Urothelium cell line (cell line): ENCODE results near the gene KRTAP17-1.
A peak's percentile ranks its signal among the peaks of the same experiment; 100 is the strongest.
"Not testable (repeated sequence)": the region's sequence is repeated elsewhere in the genome, so short reads cannot be mapped to it uniquely, and the experiment has no call there.

ENCODE experiments used
- DNase-seq: peaks from one replicate; pipeline ENCODE4 v3.0.0; 2011; ENCODE audit warnings: low spot score, mixed read lengths
- FAIRE-seq: peaks from 2 replicates; lab custom pipeline; 2011; peaks lifted over from hg19 to GRCh38; lab: Jason Lieb, UNC

KRTAP17-1 gene

GRCh38 chr17:41315204-41315794 lies at the start of gene KRTAP17-1:
Gene KRTAP17-1, minus strand, starts transcription at chr17:41315710. Its CDS starts 60 bp downstream, at chr17:41315650.
- no peak for DNase-seq
- FAIRE-seq: no peak

DNA sequence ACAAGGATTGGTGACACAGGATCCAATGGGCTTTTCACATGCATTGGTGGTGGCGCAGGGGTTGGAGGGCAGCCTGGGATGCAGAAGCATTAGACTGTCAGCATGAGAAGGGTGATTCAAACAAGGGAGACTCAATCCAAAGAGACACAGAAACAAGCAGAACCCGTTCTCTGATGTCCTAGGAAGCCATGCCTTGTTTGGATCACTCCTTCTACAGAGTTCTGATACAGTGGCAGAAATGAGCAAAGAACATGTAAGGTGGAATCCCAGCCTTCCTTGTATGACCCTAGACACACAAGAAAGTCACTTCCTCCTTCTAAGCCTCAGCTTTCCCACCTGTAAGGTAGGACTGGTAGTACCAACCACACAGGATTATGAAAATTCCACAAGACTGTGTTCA lies 48.4 kb upstream of the KRTAP17-1 start:
- FAIRE-seq (no peak), DNase-seq (no peak)

DNA sequence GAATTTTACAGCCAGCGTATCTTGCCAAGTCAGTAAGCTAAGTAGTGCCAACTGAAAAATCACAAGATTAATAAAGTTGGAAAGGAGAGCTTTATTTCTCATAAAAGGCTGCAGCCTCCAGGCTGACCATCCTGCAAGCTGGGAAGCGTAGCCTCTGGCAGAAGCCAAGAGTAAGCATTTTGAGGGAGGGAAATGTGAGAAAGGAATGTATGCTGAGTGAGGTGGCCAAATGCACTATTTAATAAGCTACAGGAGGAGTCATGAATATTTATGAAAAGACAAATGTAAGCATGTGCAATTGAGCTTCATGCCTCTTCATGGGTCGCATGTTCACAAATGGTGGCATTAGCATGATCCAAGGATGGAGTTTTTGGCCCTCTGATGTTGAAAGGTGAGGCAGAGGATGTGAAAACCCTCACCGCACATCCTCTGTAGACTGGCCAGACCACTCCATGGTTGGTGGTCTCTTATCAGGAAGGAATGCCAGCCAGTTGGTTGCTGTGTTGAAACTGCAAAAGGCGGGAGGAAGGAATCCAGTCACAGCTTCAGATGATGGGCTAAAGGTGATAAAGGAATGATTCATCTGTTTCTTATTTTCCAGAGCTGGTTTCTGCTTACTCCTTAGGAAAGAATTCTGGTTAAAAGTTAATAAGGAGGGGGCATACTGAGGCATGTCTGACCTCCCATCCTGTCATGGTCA lies 44.9 kb upstream of the KRTAP17-1 start:
- DNase-seq (peak; percentile 72), FAIRE-seq (no peak)

DNA sequence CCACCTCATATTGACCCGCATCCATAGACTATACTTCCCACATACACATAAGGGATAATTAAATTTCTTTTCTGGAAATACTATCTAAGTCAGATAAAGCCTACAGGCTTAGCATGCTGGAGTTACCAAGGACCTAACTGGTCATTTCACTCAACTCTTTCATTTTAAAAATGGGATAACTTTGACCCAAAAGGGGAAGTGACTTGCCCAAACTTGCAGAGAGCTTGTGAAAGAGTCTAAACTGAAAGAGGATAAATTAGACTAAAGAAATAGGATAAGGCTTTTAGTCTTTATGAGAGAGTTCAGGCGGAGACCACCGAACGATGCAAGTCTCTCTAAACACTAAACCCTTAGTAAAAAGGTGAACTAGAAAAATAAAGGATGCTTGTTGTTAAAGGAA lies 39.0 kb upstream of the KRTAP17-1 start:
- no peak for DNase-seq
- no peak for FAIRE-seq

GRCh38 chr17:41352597-41353366 lies 37.3 kb upstream of the KRTAP17-1 start:
- DNase-seq: no peak
- FAIRE-seq: no peak

- DNase-seq (no peak), FAIRE-seq (no peak)
These were observed 35.7 kb upstream of the KRTAP17-1 start for GRCh38 chr17:41351177-41351576.

DNA sequence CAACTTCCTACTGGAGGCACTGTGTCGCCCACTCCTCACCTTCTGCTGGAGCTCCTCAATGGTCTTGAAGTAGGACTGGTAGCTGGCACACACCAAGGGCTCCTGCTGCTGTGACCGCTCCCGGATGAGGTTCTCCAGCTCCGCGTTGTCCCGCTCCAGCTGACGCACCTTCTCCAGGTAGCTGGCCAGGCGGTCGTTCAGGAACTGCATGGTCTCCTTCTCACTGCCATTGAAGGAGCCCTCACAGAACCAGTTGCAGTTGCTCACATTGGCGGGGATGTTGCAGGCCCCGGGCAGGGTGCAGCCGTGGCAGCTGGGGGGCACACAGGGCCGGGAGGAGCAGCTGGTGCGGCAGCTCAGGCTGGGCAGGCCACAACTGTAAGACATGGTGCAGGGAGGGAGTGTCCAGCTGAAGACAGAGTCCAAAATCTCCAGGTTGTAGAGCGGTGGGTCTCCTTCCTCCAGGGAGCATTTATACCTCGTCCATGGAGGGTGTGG lies 34.9 kb upstream of the KRTAP17-1 start, which contains the start of gene KRT33A:
Gene KRT33A (minus strand): TSS at position 448 of the 498 bp plus-strand sequence. CDS start 61 bp downstream, at position 387.
- not testable (repeated sequence) for FAIRE-seq, DNase-seq

DNA sequence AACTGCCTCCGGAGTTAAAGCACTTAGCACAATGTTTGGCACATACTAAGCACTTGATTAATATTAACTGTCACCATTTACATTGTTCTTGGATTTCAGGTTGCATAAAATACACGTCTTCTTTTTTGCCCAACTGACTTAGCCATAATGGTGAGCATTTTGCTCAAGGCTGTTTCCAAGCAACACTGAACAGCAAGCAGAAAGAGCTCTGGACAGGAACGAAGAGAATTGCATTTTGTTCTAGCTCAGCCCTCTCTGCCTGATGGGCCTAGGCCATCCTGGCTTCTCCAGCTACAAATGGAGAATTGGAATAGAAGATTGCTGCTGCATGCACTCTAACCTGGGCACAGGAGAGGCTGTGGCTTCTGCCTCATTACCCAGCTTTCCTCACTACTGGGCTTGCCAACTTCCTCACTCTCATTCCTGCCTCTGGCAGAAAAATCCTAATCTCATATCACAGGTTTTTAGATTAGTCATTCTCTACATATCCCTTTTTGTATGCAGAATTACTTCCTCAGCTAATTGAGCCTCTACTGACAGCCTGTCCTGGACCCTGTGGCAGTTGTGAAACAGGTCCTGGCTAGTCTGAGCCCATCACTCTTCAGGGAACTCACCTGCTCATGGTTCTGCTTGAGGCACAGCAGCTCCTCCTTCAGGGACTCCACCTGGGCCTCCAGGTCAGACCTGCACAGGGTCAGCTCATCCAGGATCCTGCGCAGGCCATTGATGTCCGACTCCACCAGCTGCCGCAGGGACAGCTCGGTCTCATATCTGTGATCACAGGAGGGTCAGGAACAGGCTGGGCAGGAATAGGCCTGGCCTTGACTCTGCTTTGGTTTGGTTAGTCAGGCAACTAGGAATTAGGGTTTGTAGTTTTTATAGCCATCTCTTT lies 32.6 kb upstream of the KRTAP17-1 start:
- FAIRE-seq (no peak), DNase-seq (no peak)

GRCh38 chr17:41346421-41346820 lies 30.9 kb upstream of the KRTAP17-1 start:
- not testable (repeated sequence) for FAIRE-seq, DNase-seq

DNA sequence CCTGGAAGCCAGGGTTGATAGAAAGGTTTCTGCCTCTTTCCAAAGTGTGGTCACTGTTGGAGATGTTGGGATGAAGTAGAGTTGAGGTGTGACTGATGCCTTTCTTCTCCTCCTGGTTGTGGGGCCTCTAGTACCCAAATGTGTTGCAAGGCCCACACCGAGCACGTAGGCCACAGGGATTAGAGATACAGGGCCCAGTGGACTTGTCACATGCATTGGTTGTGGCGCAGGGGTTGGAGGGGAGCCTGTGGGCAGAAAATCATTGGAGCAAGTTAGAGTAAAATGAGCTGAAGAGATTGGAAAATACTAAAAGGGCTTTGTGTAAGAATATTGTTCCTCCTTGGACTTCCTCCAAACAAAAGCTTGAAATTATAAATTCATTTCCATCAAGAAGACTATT lies 30.5 kb upstream of the KRTAP17-1 start:
- FAIRE-seq: no peak
- DNase-seq: no peak

DNA sequence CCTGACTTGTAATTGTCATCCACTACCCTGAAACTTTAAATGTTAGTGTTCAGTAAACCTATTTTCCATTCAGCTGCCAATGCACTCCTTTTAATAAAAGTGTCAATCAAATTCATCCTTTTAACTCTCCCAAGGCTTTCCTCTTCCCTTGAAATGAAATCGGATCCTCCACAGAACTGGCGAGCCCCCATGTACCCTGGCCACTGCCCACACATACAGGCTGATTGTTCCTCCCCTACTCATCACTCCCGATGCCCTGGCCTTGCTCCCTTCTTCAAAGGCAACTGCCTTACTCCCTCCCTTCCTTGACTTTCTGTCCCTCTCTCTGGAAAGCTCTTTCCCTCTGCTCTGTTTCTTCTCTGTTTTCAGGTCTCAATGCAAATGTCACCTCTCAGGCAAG lies 27.5 kb upstream of the KRTAP17-1 start:
- FAIRE-seq: no peak
- no peak for DNase-seq

- no peak for DNase-seq
- FAIRE-seq: no peak
These were observed 25.7 kb upstream of the KRTAP17-1 start for GRCh38 chr17:41340934-41341861.

- FAIRE-seq (no peak), DNase-seq (no peak)
These were observed 25.0 kb upstream of the KRTAP17-1 start for GRCh38 chr17:41340494-41340893.

- no peak for FAIRE-seq
- DNase-seq: no peak
These were observed 24.2 kb upstream of the KRTAP17-1 start for GRCh38 chr17:41339571-41340172.

DNA sequence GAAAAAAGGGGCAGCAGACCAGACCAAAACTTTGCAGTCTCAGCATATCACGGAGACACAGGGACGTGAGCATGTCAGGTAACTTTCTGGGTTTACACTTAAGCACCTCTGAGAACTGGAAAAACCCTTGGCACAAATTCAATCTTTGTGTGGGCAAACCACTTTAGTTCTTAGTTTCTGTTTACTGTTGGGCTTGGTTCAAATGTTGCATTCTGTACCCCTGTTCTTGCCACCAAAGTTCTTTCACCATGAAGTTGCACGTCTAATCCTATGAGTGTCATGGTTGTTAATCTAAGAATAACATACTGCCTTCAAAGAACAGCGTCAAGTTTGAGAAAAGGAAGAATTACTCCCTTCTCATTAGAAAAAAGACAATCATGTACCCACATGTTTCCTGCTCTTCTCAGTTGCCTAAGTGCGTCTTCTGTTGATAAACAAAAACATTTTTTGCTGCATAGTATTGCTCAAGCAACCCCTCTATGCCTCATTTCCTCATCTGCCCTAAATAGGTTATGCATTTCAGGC lies 23.5 kb upstream of the KRTAP17-1 start:
- FAIRE-seq (no peak), DNase-seq (no peak)

GRCh38 chr17:41335747-41336146 lies 20.2 kb upstream of the KRTAP17-1 start:
- FAIRE-seq (no peak), DNase-seq (no peak)

DNA sequence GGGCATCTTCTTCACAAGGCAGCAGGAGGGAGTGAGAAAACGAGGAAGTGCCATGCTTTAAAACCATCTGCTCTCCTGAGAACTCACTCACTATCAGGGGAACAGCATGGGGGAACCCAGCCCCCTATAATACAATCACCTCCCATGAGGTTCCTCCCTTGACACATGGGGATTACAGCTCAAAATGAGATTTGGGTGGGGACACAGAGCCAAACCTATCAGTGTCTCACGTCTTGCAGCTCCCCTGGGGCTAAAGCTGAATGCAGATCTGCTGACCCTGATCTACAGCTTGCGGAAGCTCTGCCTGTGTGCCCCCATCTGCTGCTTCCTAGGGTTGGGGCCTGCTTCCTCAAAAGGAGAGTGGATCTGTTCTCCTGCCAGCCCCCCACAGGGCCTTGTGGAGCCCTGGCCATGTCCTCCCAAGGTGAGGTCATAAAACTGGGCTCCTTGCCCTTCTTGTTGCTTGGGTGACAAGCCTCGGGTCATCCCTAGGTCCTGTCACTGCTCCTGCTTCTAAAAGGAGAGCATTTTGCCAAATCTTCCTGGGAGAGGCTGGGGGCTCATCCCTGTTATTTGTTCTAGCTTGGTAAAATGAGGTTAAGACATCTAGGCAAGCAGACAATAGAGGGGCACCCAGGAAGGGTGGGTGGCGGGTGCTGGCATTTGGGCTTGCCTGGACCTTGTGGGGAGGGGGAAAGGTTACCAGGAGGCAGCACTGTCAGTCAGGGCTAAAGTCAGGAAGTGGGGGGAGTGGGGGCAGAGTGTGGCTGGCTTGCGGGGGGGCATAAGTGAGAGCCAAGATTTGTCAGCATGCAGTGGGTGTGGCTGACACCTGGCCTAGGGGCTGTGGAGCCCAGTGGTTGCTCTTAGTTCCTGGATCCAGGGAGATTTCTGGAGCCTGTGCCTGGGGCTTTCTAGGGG lies 19.1 kb upstream of the KRTAP17-1 start:
- no peak for DNase-seq
- no peak for FAIRE-seq

DNA sequence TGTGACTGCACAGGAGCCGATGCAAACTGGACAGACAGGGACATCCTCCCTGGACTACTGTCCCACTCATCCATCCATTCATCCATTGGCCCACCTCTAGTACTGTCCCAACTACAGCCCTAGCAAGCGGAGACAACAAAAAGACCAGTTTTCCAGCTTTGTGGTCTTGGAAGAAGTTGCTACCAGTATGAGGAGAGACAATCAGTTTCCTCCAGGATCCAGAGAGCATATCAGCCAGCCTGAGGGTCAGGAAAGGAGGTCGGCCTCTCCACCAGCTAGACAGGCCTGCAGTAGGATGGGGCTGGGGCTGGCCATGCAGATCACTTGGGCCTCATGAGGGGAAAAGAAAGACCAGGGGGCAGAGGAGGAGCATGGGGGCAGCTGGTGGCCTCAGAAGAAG lies 18.3 kb upstream of the KRTAP17-1 start:
- DNase-seq: no peak
- no peak for FAIRE-seq
